Measurements from ENCODE around the gene USP10.
A peak's percentile ranks its signal among the peaks of the same experiment; 100 is the strongest.

The USP10 gene

GRCh38 chr16:84778720-84779119, 78.9 kb downstream of the USP10 start:
- H3K4me3 ChIP-seq (ENCODE audit: low read depth, low read length): no peak overlapping the region
- POLR2A ChIA-PET: no interaction called here
- H3K4me1 ChIP-seq (ENCODE audit: control insufficient read depth, insufficient read depth, low read length): no peaks in the 10 kb centered on the region
- no peak for TF ChIP-seq ZNF670 (tag by site-specific recombination; IDR thresholded peaks at IDR 0.05; ENCODE audit: low read depth)
- TF ChIP-seq ZNF302 (tag by site-specific recombination; IDR thresholded peaks at IDR 0.05; ENCODE audit: low read depth): no peak
- TF ChIP-seq ZNF214 (tag by site-specific recombination; IDR thresholded peaks at IDR 0.05; ENCODE audit: borderline replicate concordance): no peak
- TF ChIP-seq BCL11B (tag by site-specific recombination; IDR thresholded peaks at IDR 0.05; ENCODE audit: low read depth): no peak
- no peaks in the 10 kb centered on the region for H3K9me3 ChIP-seq (ENCODE audit: control insufficient read depth, insufficient read depth, low read depth, low read length)
- no peak overlapping the region for H3K27ac ChIP-seq (ENCODE audit: extremely low read depth, low read depth, low read length)
- CTCF ChIA-PET: no interaction called here
- H3K36me3 ChIP-seq (ENCODE audit: control insufficient read depth in 2 of 2, insufficient read depth in 1 of 2, low read length in 2 of 2): peaks cover 7 to 69% of the 10 kb centered on the region in 2 experiments; a peak in 2 of 3 replicates

GRCh38 chr16:84780063-84780462, 80.3 kb downstream of the USP10 start:
- H3K27ac ChIP-seq (ENCODE audit: extremely low read depth, low read depth, low read length): no peak overlapping the region
- no peaks in the 10 kb centered on the region for H3K4me1 ChIP-seq (ENCODE audit: control insufficient read depth, insufficient read depth, low read length)
- no peak overlapping the region for H3K4me3 ChIP-seq (ENCODE audit: low read depth, low read length)
- H3K36me3 ChIP-seq (ENCODE audit: control insufficient read depth in 2 of 2, insufficient read depth in 1 of 2, low read length in 2 of 2): peaks cover 0 to 56% of the 10 kb centered on the region in 2 experiments; a peak in 2 of 3 replicates
- no peak for TF ChIP-seq SP7 (tag by site-specific recombination; IDR thresholded peaks at IDR 0.05)
- no peak for TF ChIP-seq PRDM4 (tag by site-specific recombination; IDR thresholded peaks at IDR 0.05)
- TF ChIP-seq ZNF747 (tag by site-specific recombination; IDR thresholded peaks at IDR 0.05): no peak
- TF ChIP-seq INSM2 (tag by site-specific recombination; IDR thresholded peaks at IDR 0.05): no peak
- no peak for TF ChIP-seq KLF9 (tag by site-specific recombination; IDR thresholded peaks at IDR 0.05; ENCODE audit: low read depth)
- no peak for TF ChIP-seq CTCF (tag by site-specific recombination; IDR thresholded peaks at IDR 0.05)
- ChIA-PET CTCF (interaction anchor here (0.8 to 1.6 kb wide), 2 partner anchors 26 to 191 kb away, joined by 3 read pairs; no protein-coding TSS in a partner anchor), POLR2A (no interaction called here)
- no peaks in the 10 kb centered on the region for H3K9me3 ChIP-seq (ENCODE audit: control insufficient read depth, insufficient read depth, low read depth, low read length)

- ChIA-PET CTCF (interaction anchor here (0.8 to 1.6 kb wide), 2 partner anchors 27 to 190 kb away, joined by 3 read pairs; no protein-coding TSS in a partner anchor), POLR2A (no interaction called here)
- Histone ChIP-seq H3K27ac (ENCODE audit: extremely low read depth, low read depth, low read length) (no peak overlapping the region), H3K9me3 (ENCODE audit: control insufficient read depth, insufficient read depth, low read depth, low read length) (no peaks in the 10 kb centered on the region), H3K4me1 (ENCODE audit: control insufficient read depth, insufficient read depth, low read length) (peaks cover 1% of the 10 kb centered on the region; the same call in 1 of the 2 replicates), H3K36me3 (ENCODE audit: control insufficient read depth in 2 of 2, insufficient read depth in 1 of 2, low read length in 2 of 2) (peaks cover 0 to 49% of the 10 kb centered on the region in 2 experiments; a peak in 2 of 3 replicates), H3K4me3 (ENCODE audit: low read depth, low read length) (no peak overlapping the region)
- TF ChIP-seq SP2 (tag by site-specific recombination; IDR thresholded peaks at IDR 0.05) (peak; percentile 44), AEBP2 (tag by site-specific recombination; IDR thresholded peaks at IDR 0.05; ENCODE audit: borderline replicate concordance) (no peak)
Measured at GRCh38 chr16:84780544-84781376, 81.0 kb downstream of the USP10 start.

Data from HEK293 (cell line).